Mesodermal cell (in vitro differentiated cells): ENCODE results near the gene CPLX3.

ENCODE experiments used
- H3K27ac ChIP-seq: 2 replicates; pipeline ENCODE4 v1.7.0; 2013; ENCODE audit warnings: mild to moderate bottlenecking, low read depth, low read length, moderate library complexity; ENCODE audit not compliant: severe bottlenecking
- H3K36me3 ChIP-seq: 2 replicates; pipeline ENCODE4 v1.7.1; 2013; ENCODE audit warnings: mild to moderate bottlenecking, low read length, moderate library complexity; ENCODE audit not compliant: control insufficient read depth, insufficient read depth
- H3K4me1 ChIP-seq: one replicate; pipeline ENCODE4 v1.7.1; 2013; ENCODE audit warnings: mild to moderate bottlenecking, low read length; ENCODE audit not compliant: insufficient read depth, control insufficient read depth, poor library complexity, severe bottlenecking
- H3K4me3 ChIP-seq: 2 replicates; pipeline ENCODE4 v1.7.0; 2013; ENCODE audit warnings: low read length, control low read depth, mild to moderate bottlenecking; ENCODE audit not compliant: insufficient read depth, poor library complexity, severe bottlenecking; ENCODE audit errors: extremely low read depth
- H3K9me3 ChIP-seq: 2 replicates; pipeline ENCODE4 v1.7.1; 2013; ENCODE audit warnings: mild to moderate bottlenecking, low read length, moderate library complexity; ENCODE audit not compliant: control insufficient read depth
- WGBS, 2 experiments: methylation state at CpG; one replicate each; pipeline ENCODE4 v1.1.5; 2013; ENCODE audit warnings: missing lambda C conversion rate in 2 of 2; ENCODE audit not compliant: insufficient coverage in 2 of 2; 5-methylcytosine and 5-hydroxymethylcytosine counted together

CPLX3 gene

GRCh38 chr15:74820056-74820455 lies 6.4 kb upstream of the CPLX3 start:
- Histone ChIP-seq H3K4me3 (no peak overlapping the region), H3K36me3 (no peaks in the 10 kb centered on the region), H3K27ac (no peak overlapping the region), H3K9me3 (no peaks in the 10 kb centered on the region), H3K4me1 (peaks cover 9% of the 10 kb centered on the region)
- 89% methylated on average over 2 to 3 of the region's 5 CpGs for WGBS, 2 experiments

GRCh38 chr15:74821091-74821789 lies 5.2 kb upstream of the CPLX3 start:
- Histone ChIP-seq H3K36me3 (no peaks in the 10 kb centered on the region), H3K27ac (no peak overlapping the region), H3K9me3 (no peaks in the 10 kb centered on the region), H3K4me1 (peaks cover 9% of the 10 kb centered on the region), H3K4me3 (no peak overlapping the region)
- WGBS, 2 experiments: 51 to 54% methylated on average over 9 to 10 of the region's 11 CpGs

DNA sequence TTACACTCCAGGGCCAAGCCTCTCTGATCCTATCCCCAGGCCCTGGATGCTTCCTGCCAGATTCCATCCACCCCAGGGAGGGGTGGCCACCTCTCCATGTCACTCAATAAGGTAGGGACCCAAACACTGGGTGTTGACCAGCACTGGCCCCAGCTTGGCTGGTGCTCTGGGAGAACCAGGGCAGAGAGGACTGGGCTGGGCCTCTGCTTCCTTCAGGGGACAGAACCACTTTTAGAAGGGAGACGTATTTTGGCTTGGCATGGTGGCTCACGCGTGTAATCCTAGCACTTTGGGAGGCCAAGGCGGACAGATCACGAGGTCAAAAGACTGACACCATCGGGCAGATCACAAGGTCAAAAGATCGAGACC lies 4.7 kb upstream of the CPLX3 start:
- Histone ChIP-seq H3K4me3 (no peak overlapping the region), H3K4me1 (peaks cover 7% of the 10 kb centered on the region), H3K9me3 (no peaks in the 10 kb centered on the region), H3K27ac (no peak overlapping the region), H3K36me3 (no peaks in the 10 kb centered on the region)
- 87 to 94% methylated on average over 6 of the region's 7 CpGs for WGBS, 2 experiments

DNA sequence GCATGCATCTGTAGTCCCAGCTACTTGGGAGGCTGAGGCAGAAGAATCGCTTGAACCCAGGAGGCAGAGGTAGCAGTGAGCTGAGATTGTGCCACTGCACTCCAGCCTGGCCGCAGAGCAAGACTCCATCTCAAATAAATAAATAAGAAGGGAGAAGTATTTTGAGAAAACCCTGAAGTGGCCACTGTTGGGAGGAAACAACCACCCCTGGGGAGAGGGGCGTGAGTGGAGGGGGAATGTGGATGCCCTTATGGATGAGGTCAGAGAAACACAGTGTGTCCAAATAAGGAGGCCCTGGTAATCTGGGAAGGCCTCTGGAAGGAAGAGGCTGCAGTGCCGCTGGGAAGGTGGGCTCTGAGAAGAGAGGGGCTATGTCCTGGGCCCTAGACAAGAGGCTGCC lies 4.2 kb upstream of the CPLX3 start:
- H3K9me3 ChIP-seq: no peaks in the 10 kb centered on the region
- H3K4me3 ChIP-seq: no peak overlapping the region
- WGBS, 2 experiments: 76 to 79% methylated on average over 3 of the region's 4 CpGs
- peaks cover 4% of the 10 kb centered on the region for H3K4me1 ChIP-seq
- H3K27ac ChIP-seq: no peak overlapping the region
- no peaks in the 10 kb centered on the region for H3K36me3 ChIP-seq

DNA sequence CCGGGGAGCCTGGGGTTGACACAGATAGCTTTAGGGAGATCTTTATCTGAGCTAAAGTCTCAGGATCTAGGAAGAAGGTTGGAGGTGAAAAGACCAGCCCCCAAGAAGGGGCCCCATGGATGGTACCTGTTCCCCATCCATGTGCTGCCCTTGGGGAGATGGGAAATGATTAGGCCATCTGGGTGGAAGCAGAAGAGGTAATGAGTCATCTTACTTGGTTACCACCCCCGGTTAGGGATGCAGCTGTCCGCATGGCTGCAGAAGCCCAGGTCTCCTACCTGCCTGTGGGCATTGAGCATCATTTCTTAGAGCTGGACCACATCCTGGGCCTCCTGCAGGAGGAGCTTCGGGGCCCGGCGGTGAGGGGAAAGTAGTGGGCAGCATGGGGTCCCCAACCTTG lies 3.1 kb upstream of the CPLX3 start:
- H3K27ac ChIP-seq: no peak overlapping the region
- no peaks in the 10 kb centered on the region for H3K36me3 ChIP-seq
- no peak overlapping the region for H3K4me3 ChIP-seq
- no peaks in the 10 kb centered on the region for H3K9me3 ChIP-seq
- H3K4me1 ChIP-seq: peaks cover 4% of the 10 kb centered on the region
- 82 to 92% methylated on average over 6 of the region's 6 CpGs for WGBS, 2 experiments

- H3K27ac ChIP-seq: no peak overlapping the region
- no peaks in the 10 kb centered on the region for H3K36me3 ChIP-seq
- H3K4me1 ChIP-seq: peaks cover 4% of the 10 kb centered on the region
- H3K9me3 ChIP-seq: no peaks in the 10 kb centered on the region
- 83 to 88% methylated on average over 5 to 7 of the region's 7 CpGs for WGBS, 2 experiments
- H3K4me3 ChIP-seq: no peak overlapping the region
Observed at GRCh38 chr15:74824976-74825375, 1.5 kb upstream of the CPLX3 start.

DNA sequence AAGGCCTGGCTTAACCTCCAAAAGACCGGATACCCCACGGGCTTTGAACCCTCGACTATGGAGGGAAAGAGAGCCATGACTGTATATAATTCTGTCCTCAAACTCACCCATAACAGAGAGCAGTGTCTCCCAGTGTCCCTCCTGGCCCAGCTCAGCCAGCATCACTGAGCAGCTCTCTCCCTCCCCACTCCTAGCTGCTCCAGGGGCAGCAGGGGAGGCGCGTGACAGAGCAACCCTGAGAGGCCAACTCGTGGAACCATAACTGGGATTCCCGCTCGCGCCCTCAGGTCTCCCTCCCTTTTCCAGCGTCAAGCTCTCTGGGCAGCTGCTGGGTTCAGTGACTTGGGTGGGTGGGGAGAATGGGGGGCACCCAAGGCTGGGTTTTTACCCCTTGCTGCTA lies 561 bp upstream of the CPLX3 start:
- no peak overlapping the region for H3K27ac ChIP-seq
- no CpG with 5 or more reads among the region's 10 CpGs for WGBS, 2 experiments

DNA sequence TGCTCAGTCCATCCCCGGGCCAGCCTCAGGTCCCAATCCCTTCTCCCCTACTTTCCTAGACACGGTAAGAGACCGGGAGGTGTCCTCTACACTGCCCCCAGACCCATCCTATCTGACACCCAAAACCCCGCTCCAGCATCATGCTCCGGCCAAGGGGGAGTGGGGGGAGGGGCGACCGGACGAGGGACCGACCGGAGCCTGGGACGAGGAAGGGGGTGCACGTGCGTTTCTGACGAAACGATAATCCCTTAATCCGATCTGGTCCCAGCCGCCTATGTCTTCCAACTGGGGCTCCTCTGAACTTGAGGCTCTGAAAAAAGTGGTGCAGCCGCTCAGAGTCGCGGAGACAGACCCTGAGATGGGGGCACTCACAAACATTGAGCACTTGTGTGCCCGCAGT lies 494 bp downstream of the CPLX3 start:
- H3K4me3 ChIP-seq: no peak overlapping the region
- H3K36me3 ChIP-seq: no peaks in the 10 kb centered on the region
- 45 to 46% methylated on average over 14 to 19 of the region's 21 CpGs for WGBS, 2 experiments
- no peak overlapping the region for H3K27ac ChIP-seq
- H3K4me1 ChIP-seq: no peaks in the 10 kb centered on the region
- H3K9me3 ChIP-seq: no peaks in the 10 kb centered on the region

More for the DNA sequence above, 561 bp upstream of the CPLX3 start:
- Histone ChIP-seq H3K4me3 (no peak overlapping the region), H3K9me3 (no peaks in the 10 kb centered on the region), H3K4me1 (peaks cover 4% of the 10 kb centered on the region), H3K36me3 (no peaks in the 10 kb centered on the region)

DNA sequence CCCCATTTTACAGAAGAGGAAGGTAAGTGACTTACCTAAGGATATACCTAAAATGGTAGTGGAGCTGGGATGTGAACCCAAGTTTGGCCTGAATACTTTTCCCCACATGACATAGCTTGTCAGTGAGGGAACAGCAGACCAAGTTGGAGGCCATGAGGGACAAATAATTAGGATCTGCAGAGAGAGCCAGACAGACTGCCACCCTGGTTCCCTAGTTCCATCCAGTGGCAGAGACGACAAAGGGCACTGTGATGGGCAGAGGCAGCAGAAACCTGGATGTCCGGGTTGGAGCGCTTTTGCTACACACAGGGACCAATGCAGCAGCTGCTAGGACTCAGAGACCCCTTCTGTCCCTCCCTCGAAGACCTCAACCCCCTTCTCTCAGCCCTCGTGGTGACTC lies 1.2 kb downstream of the CPLX3 start:
- Histone ChIP-seq H3K4me1 (no peaks in the 10 kb centered on the region), H3K27ac (no peak overlapping the region), H3K4me3 (no peak overlapping the region), H3K9me3 (no peaks in the 10 kb centered on the region), H3K36me3 (no peaks in the 10 kb centered on the region)
- WGBS, 2 experiments: 54 to 88% methylated on average over 4 to 5 of the region's 5 CpGs

DNA sequence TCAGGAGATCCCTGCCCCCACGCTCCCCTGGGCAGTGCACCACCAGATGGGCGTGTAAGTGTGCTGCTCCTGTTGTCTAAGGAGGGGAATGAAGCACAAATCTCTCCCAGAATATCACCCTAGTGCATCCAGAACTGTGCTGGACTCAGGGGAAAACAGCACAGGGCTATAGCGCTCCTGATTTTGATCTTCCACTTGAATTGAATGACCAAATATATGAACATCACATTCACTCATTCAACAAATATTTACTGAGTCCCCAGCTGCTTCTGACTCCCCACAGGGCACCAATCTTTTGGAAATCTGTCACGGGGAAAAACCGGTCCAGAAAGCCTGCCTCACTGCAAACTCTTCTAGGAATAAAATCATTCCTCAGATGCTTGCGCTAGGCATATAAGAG lies 2.4 kb downstream of the CPLX3 start:
- no peaks in the 10 kb centered on the region for H3K9me3 ChIP-seq
- 86 to 87% methylated on average over 4 to 6 of the region's 6 CpGs for WGBS, 2 experiments
- no peak overlapping the region for H3K27ac ChIP-seq
- H3K4me1 ChIP-seq: no peaks in the 10 kb centered on the region
- no peak overlapping the region for H3K4me3 ChIP-seq
- H3K36me3 ChIP-seq: no peaks in the 10 kb centered on the region

DNA sequence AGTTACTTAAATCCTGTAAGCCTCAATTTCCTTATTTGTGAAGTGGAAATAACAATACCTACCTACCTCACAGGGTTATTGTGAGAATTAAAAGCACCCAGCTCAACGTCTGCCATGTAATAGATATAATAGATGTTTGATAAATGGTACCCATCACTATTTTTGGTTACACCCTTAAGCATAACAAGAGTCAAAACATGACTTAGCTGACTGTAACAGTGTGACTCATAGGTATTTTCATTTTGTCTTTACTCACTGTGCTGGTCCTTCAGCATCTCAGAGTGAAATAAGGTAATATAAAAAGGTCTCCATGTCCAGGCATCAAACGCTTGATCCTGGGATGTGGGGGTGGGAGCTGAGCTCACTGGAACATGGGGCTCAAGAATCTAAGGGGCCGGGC lies 3.1 kb downstream of the CPLX3 start:
- H3K9me3 ChIP-seq: no peaks in the 10 kb centered on the region
- H3K4me3 ChIP-seq: no peak overlapping the region
- 84 to 87% methylated on average over 2 of the region's 3 CpGs for WGBS, 2 experiments
- no peaks in the 10 kb centered on the region for H3K36me3 ChIP-seq
- H3K27ac ChIP-seq: no peak overlapping the region
- H3K4me1 ChIP-seq: no peaks in the 10 kb centered on the region
